HG02981 (cell line): ENCODE measurements around the gene MEP1B.
"Not testable (repeated sequence)": the region's sequence is repeated elsewhere in the genome, so short reads cannot be mapped to it uniquely, and the experiment has no call there.

Experiments
- ATAC-seq: cut with Tn5 transposase; IDR thresholded peaks from one replicate; pipeline ENCODE4 v1.9.1; 2021; ENCODE audit warnings: mild to moderate bottlenecking, moderate library complexity; ENCODE audit not compliant: unreplicated experiment

The MEP1B gene

GRCh38 chr18:32208577-32208976 is 18.7 kb downstream of the MEP1B start:
- ATAC-seq, result no peak

GRCh38 chr18:32209685-32210445 is 20.0 kb downstream of the MEP1B start:
- no peak for ATAC-seq

- ATAC-seq, result no peak
These were observed 23.9 kb downstream of the MEP1B start for GRCh38 chr18:32213693-32214092.

- no peak for ATAC-seq
These were observed 26.6 kb downstream of the MEP1B start for GRCh38 chr18:32216390-32216789.

- no peak for ATAC-seq
These were observed 29.7 kb downstream of the MEP1B start for GRCh38 chr18:32219431-32220018.

GRCh38 chr18:32233348-32233747 is 43.5 kb downstream of the MEP1B start:
- not testable (repeated sequence) for ATAC-seq

GRCh38 chr18:32237049-32237448 is 47.2 kb downstream of the MEP1B start:
- no peak for ATAC-seq

- no peak for ATAC-seq
These were observed 48.9 kb downstream of the MEP1B start for GRCh38 chr18:32238635-32239268.

GRCh38 chr18:32242395-32242794 is 52.6 kb downstream of the MEP1B start:
- ATAC-seq, result no peak

GRCh38 chr18:32243358-32243757 is 53.5 kb downstream of the MEP1B start:
- no peak for ATAC-seq

- no peak for ATAC-seq
These were observed 55.0 kb downstream of the MEP1B start for GRCh38 chr18:32244881-32245280.

GRCh38 chr18:32249147-32249929 is 59.5 kb downstream of the MEP1B start:
- ATAC-seq, result no peak

- ATAC-seq, result no peak
These were observed 61.6 kb downstream of the MEP1B start for GRCh38 chr18:32251466-32251865.

GRCh38 chr18:32252141-32252860 is 62.5 kb downstream of the MEP1B start:
- no peak for ATAC-seq

GRCh38 chr18:32255570-32255969 is 65.7 kb downstream of the MEP1B start:
- no peak for ATAC-seq

- ATAC-seq, result no peak
These were observed 67.4 kb downstream of the MEP1B start for GRCh38 chr18:32257084-32257785.

- no peak for ATAC-seq
These were observed 68.3 kb downstream of the MEP1B start for GRCh38 chr18:32258148-32258547.

- no peak for ATAC-seq
These were observed 68.8 kb downstream of the MEP1B start for GRCh38 chr18:32258558-32259204.

- ATAC-seq, result no peak
These were observed 69.7 kb downstream of the MEP1B start for GRCh38 chr18:32259553-32259952.

- ATAC-seq, result no peak
These were observed 71.2 kb downstream of the MEP1B start for GRCh38 chr18:32261003-32261402.
